ENCODE data around the gene CDKN2A.

The CDKN2A gene

GRCh38 chr9:21968331-21969010, 25.7 kb downstream of the CDKN2A start:
- no peak for TF ChIP-seq REST (IDR thresholded peaks at IDR 0.05; ENCODE audit: insufficient read depth in 1 of 2, low read depth in 2 of 2, low read length in 2 of 2)
- no peak for TF ChIP-seq TAF1 (IDR thresholded peaks at IDR 0.05; ENCODE audit: borderline replicate concordance, insufficient read depth, low read length)
- TF ChIP-seq POLR2AphosphoS5 (IDR thresholded peaks at IDR 0.05; ENCODE audit: low read depth, low read length) = no peak
- TF ChIP-seq FOXP2 (optimal IDR thresholded peaks at IDR 0.05; ENCODE audit: borderline replicate concordance, extremely low read depth, extremely low read length, insufficient read depth) = no peak
- TF ChIP-seq SIN3A (IDR thresholded peaks at IDR 0.05; ENCODE audit: borderline replicate concordance, insufficient read depth, low read length) = no peak

- TF ChIP-seq TAF1 (IDR thresholded peaks at IDR 0.05; ENCODE audit: borderline replicate concordance, insufficient read depth, low read length) (no peak), FOXP2 (optimal IDR thresholded peaks at IDR 0.05; ENCODE audit: borderline replicate concordance, extremely low read depth, extremely low read length, insufficient read depth) (no peak)
Measured at GRCh38 chr9:21967702-21968101, 26.5 kb downstream of the CDKN2A start.

GRCh38 chr9:21967169-21967568, 27.0 kb downstream of the CDKN2A start:
- TF ChIP-seq SIN3A (IDR thresholded peaks at IDR 0.05; ENCODE audit: borderline replicate concordance, insufficient read depth, low read length) (no peak), POLR2AphosphoS5 (IDR thresholded peaks at IDR 0.05; ENCODE audit: low read depth, low read length) (no peak), REST (IDR thresholded peaks at IDR 0.05; ENCODE audit: insufficient read depth in 1 of 2, low read depth in 2 of 2, low read length in 2 of 2) (no peak)

- TF ChIP-seq TAF1 (IDR thresholded peaks at IDR 0.05; ENCODE audit: borderline replicate concordance, insufficient read depth, low read length) (no peak), FOXP2 (optimal IDR thresholded peaks at IDR 0.05; ENCODE audit: borderline replicate concordance, extremely low read depth, extremely low read length, insufficient read depth) (no peak), REST (IDR thresholded peaks at IDR 0.05; ENCODE audit: insufficient read depth in 1 of 2, low read depth in 2 of 2, low read length in 2 of 2) (no peak), SIN3A (IDR thresholded peaks at IDR 0.05; ENCODE audit: borderline replicate concordance, insufficient read depth, low read length) (no peak), POLR2AphosphoS5 (IDR thresholded peaks at IDR 0.05; ENCODE audit: low read depth, low read length) (no peak)
Measured at GRCh38 chr9:21966140-21966851, 27.9 kb downstream of the CDKN2A start.

GRCh38 chr9:21965401-21965951, 28.7 kb downstream of the CDKN2A start:
- TF ChIP-seq TAF1 (IDR thresholded peaks at IDR 0.05; ENCODE audit: borderline replicate concordance, insufficient read depth, low read length) (no peak), POLR2AphosphoS5 (IDR thresholded peaks at IDR 0.05; ENCODE audit: low read depth, low read length) (no peak), REST (IDR thresholded peaks at IDR 0.05; ENCODE audit: insufficient read depth in 1 of 2, low read depth in 2 of 2, low read length in 2 of 2) (no peak), SIN3A (IDR thresholded peaks at IDR 0.05; ENCODE audit: borderline replicate concordance, insufficient read depth, low read length) (no peak), FOXP2 (optimal IDR thresholded peaks at IDR 0.05; ENCODE audit: borderline replicate concordance, extremely low read depth, extremely low read length, insufficient read depth) (no peak)

Data from PFSK-1 (cell line).